Fibroblast of villous mesenchyme (primary cell): ENCODE data around the gene EXTL1. TPM values are rescaled to one million over a fixed set of nuclear protein-coding genes. Genes with fewer than 3 reads are reported as not detected.
A peak's percentile ranks its signal among the peaks of the same experiment; 100 is the strongest.

Experiments
- DNase-seq: peaks from one replicate; pipeline ENCODE4 v3.0.0-alpha.2; 2010; ENCODE audit warnings: low read depth
- H3K4me3 ChIP-seq: 2 replicates; pipeline ENCODE4 v1.5.1; 2011; ENCODE audit warnings: low read depth, mild to moderate bottlenecking, low read length
- CTCF ChIP-seq: IDR thresholded peaks from 2 replicates; pipeline ENCODE4 v1.5.1; 2012; ENCODE audit warnings: low read depth, mild to moderate bottlenecking, low read length; ENCODE audit not compliant: insufficient read depth
- total RNA-seq: library from RNA; depleted of rRNA; stranded (reverse); fragments of >200 nt; gene quantifications from 2 replicates; pipeline ENCODE4 v1.2.3, GENCODE V29; 2012

Gene EXTL1
- total RNA-seq, 1 donor: 6.0 TPM

- H3K4me3 ChIP-seq: no peak overlapping the region
- TF ChIP-seq CTCF: no peak
- DNase-seq: no peak
These were observed 7.7 kb downstream of the EXTL1 start for GRCh38 chr1:26029054-26029863.

DNA sequence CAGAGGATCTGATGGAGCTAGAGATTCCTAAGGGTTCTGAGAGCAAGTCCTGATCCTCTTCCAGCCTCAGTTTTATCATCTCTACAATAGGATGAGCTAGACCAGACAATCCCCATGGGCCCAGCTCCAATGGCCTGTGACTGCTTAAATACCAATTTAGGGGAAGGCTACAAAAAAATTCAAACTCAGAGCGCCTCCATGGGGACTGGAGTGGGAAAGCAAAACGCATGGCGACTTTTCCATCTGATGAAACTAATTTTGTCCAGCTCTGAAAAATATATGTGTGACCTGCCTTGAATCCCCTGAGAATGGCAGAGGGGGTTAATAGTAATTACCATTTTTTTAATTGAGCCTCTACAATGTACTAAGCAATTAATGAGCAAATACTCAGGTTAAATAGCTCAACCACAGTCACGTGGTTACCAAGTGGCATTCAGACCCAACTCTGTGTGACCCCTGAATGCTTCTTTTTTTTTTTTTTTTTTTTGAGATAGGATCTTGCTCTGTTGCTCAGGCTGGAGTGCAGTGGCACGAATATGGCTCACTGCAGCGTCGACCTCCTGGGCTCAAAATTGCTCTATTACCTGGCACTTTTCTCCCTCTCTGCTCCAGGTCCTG lies 8.4 kb downstream of the EXTL1 start:
- no peak for DNase-seq
- no peak for TF ChIP-seq CTCF
- no peak overlapping the region for H3K4me3 ChIP-seq

GRCh38 chr1:26031196-26031595 lies 9.6 kb downstream of the EXTL1 start:
- no peak overlapping the region for H3K4me3 ChIP-seq
- no peak for DNase-seq
- TF ChIP-seq CTCF: no peak

- no peak for TF ChIP-seq CTCF
- DNase-seq: peak; percentile 74
- no peak overlapping the region for H3K4me3 ChIP-seq
These were observed 10.1 kb downstream of the EXTL1 start for GRCh38 chr1:26031611-26032220.

DNA sequence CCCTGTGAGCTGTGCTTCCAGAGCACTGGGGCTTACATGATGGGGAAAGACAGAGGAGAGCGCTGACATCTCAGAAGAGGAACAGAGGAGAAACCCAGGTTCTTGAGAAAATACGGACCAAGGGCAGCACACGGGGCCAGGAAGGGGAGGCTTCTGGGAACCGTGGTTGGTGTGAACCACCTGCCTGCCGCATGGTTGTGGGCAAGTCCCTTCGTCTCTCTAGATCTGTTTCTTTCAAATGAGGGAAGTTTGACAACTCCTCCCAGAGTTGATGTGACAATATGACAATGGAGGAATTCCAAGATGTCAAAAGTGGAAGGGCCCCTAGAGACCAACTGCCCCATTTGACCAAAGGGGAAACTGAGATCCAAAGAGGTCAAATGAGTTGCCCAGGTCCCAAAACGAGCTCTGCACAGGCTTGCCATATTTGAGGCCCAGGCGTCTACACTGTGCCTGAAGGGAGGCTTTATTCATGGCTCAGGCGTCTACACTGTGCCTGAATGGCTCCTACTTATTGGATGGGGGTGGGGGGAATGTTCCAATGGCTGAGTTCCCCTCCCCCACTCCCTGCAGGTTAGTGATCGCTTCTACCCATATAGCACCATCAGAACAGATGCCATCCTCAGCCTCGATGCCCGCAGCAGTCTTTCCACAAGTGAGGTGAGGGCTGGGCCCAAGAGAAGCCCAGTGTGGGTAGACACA lies 11.2 kb downstream of the EXTL1 start:
- TF ChIP-seq CTCF: no peak
- no peak overlapping the region for H3K4me3 ChIP-seq
- DNase-seq: no peak

- DNase-seq: no peak
- peak overlapping the region; percentile 67 for H3K4me3 ChIP-seq
- TF ChIP-seq CTCF: no peak
These were observed 13.1 kb downstream of the EXTL1 start for GRCh38 chr1:26034504-26035202.
